ENCODE results near the gene TAOK2.
A peak's percentile ranks its signal among the peaks of the same experiment; 100 is the strongest.
"Not testable (repeated sequence)": the region's sequence is repeated elsewhere in the genome, so short reads cannot be mapped to it uniquely, and the experiment has no call there.

TAOK2 gene

GRCh38 chr16:30025574-30025973, 51.9 kb downstream of the TAOK2 start:
- DNase-seq (ENCODE audit: low read depth), result no peak

- no peak for DNase-seq (ENCODE audit: low read depth)
Measured at GRCh38 chr16:30026449-30026848, 52.8 kb downstream of the TAOK2 start.

GRCh38 chr16:30027588-30028437, 54.1 kb downstream of the TAOK2 start:
- DNase-seq (ENCODE audit: low read depth), result no peak

GRCh38 chr16:30028438-30029076, 54.9 kb downstream of the TAOK2 start:
- DNase-seq (ENCODE audit: low read depth), result peak; percentile 39

GRCh38 chr16:30030011-30030685, 56.5 kb downstream of the TAOK2 start:
- no peak for DNase-seq (ENCODE audit: low read depth)

GRCh38 chr16:30030841-30031413, 57.3 kb downstream of the TAOK2 start, which contains the start of gene TLCD3B:
TLCD3B (minus strand) TSS chr16:30031271; CDS start chr16:30030527, 744 bp downstream.
- no peak for DNase-seq (ENCODE audit: low read depth)

- no peak for DNase-seq (ENCODE audit: low read depth)
Measured at GRCh38 chr16:30031477-30031918, 57.8 kb downstream of the TAOK2 start.

GRCh38 chr16:30032083-30032819, 58.6 kb downstream of the TAOK2 start:
- peak; percentile 69 for DNase-seq (ENCODE audit: low read depth)

GRCh38 chr16:30033270-30033669, 59.6 kb downstream of the TAOK2 start:
- no peak for DNase-seq (ENCODE audit: low read depth)

GRCh38 chr16:30040221-30040620, 66.6 kb downstream of the TAOK2 start:
- no peak for DNase-seq (ENCODE audit: low read depth)

- DNase-seq (ENCODE audit: low read depth), result not testable (repeated sequence)
Measured at GRCh38 chr16:30040690-30041089, 67.0 kb downstream of the TAOK2 start.

GRCh38 chr16:30041841-30042240, 68.2 kb downstream of the TAOK2 start:
- peak; percentile 63 for DNase-seq (ENCODE audit: low read depth)

Data from EH (cell line).